Effector memory CD4-positive, alpha-beta T cell (primary cell): ENCODE data around the gene FAM110D.

Experiments used
- DNase-seq, 3 donors: peaks; one replicate each; pipeline ENCODE4 v3.0.0-alpha.2; 2020
- H3K27ac ChIP-seq: 2 replicates; pipeline ENCODE4 v1.7.0; 2013; ENCODE audit warnings: mild to moderate bottlenecking, low read length, moderate library complexity; ENCODE audit not compliant: insufficient read depth, poor library complexity, severe bottlenecking
- H3K27me3 ChIP-seq: replicated peaks from 2 replicates; pipeline ENCODE4 v1.7.0; 2013; ENCODE audit warnings: mild to moderate bottlenecking, low read length; ENCODE audit not compliant: insufficient read depth, control insufficient read depth, poor library complexity, severe bottlenecking
- H3K36me3 ChIP-seq: 2 replicates; pipeline ENCODE4 v1.7.0; 2013; ENCODE audit warnings: mild to moderate bottlenecking, low read length, moderate library complexity; ENCODE audit not compliant: control insufficient read depth, insufficient read depth
- H3K4me1 ChIP-seq: 2 replicates; pipeline ENCODE4 v1.7.0; 2013; ENCODE audit warnings: low read length, mild to moderate bottlenecking; ENCODE audit not compliant: control insufficient read depth, insufficient read depth, poor library complexity, severe bottlenecking
- H3K4me3 ChIP-seq: 2 replicates; pipeline ENCODE4 v1.7.0; 2013; ENCODE audit warnings: low read length, low read depth, mild to moderate bottlenecking; ENCODE audit not compliant: insufficient read depth, poor library complexity, severe bottlenecking
- H3K9me3 ChIP-seq: 2 replicates; pipeline ENCODE4 v1.7.0; 2013; ENCODE audit warnings: mild to moderate bottlenecking, low read length, moderate library complexity; ENCODE audit not compliant: control insufficient read depth

Gene FAM110D

GRCh38 chr1:26121854-26122773 is 36.8 kb upstream of the FAM110D start:
- no peak for DNase-seq
- H3K4me3 ChIP-seq: no peak overlapping the region
- no peaks in the 10 kb centered on the region for H3K27me3 ChIP-seq
- no peaks in the 10 kb centered on the region for H3K9me3 ChIP-seq
- no peak overlapping the region for H3K27ac ChIP-seq
- H3K36me3 ChIP-seq: peaks cover 18% of the 10 kb centered on the region
- H3K4me1 ChIP-seq: peaks cover 9% of the 10 kb centered on the region

GRCh38 chr1:26122988-26123973 is 35.6 kb upstream of the FAM110D start:
- H3K4me1 ChIP-seq: peaks cover 18% of the 10 kb centered on the region
- peak overlapping the region; percentile 5 for H3K27ac ChIP-seq
- no peak for DNase-seq

GRCh38 chr1:26124418-26125331 is 34.2 kb upstream of the FAM110D start:
- Histone ChIP-seq H3K36me3 (peaks cover 7% of the 10 kb centered on the region), H3K4me1 (peaks cover 18% of the 10 kb centered on the region), H3K4me3 (no peak overlapping the region), H3K9me3 (no peaks in the 10 kb centered on the region), H3K27me3 (no peaks in the 10 kb centered on the region), H3K27ac (no peak overlapping the region)
- DNase-seq: no peak

More at GRCh38 chr1:26122988-26123973, 35.6 kb upstream of the FAM110D start:
- Histone ChIP-seq H3K27me3 (no peaks in the 10 kb centered on the region), H3K4me3 (no peak overlapping the region), H3K36me3 (peaks cover 18% of the 10 kb centered on the region), H3K9me3 (no peaks in the 10 kb centered on the region)

- Histone ChIP-seq H3K27ac (peak overlapping the region; percentile 56), H3K4me3 (no peak overlapping the region), H3K27me3 (no peaks in the 10 kb centered on the region), H3K4me1 (peaks cover 18% of the 10 kb centered on the region), H3K9me3 (no peaks in the 10 kb centered on the region), H3K36me3 (no peaks in the 10 kb centered on the region)
- no peak for DNase-seq
Measured at GRCh38 chr1:26125382-26125781, 33.5 kb upstream of the FAM110D start.

- Histone ChIP-seq H3K4me1 (peaks cover 18% of the 10 kb centered on the region), H3K9me3 (no peaks in the 10 kb centered on the region), H3K27me3 (no peaks in the 10 kb centered on the region), H3K27ac (peak overlapping the region; percentile 56), H3K36me3 (no peaks in the 10 kb centered on the region), H3K4me3 (peak overlapping the region; percentile 0)
- no peak for DNase-seq
Measured at GRCh38 chr1:26125946-26126320, 32.9 kb upstream of the FAM110D start.

- Histone ChIP-seq H3K4me1 (peaks cover 18% of the 10 kb centered on the region), H3K27ac (peak overlapping the region; percentile 61), H3K4me3 (peak overlapping the region; percentile 33), H3K27me3 (no peaks in the 10 kb centered on the region), H3K9me3 (no peaks in the 10 kb centered on the region), H3K36me3 (no peaks in the 10 kb centered on the region)
- peak; percentile 31 to 54 (median 54) for DNase-seq
Measured at GRCh38 chr1:26126321-26127084, 32.4 kb upstream of the FAM110D start.

- no peak for DNase-seq
- H3K4me3 ChIP-seq: no peak overlapping the region
- peaks cover 18% of the 10 kb centered on the region for H3K4me1 ChIP-seq
- no peaks in the 10 kb centered on the region for H3K9me3 ChIP-seq
- H3K27ac ChIP-seq: no peak overlapping the region
- H3K27me3 ChIP-seq: no peaks in the 10 kb centered on the region
- no peaks in the 10 kb centered on the region for H3K36me3 ChIP-seq
Measured at GRCh38 chr1:26127235-26128163, 31.4 kb upstream of the FAM110D start.

GRCh38 chr1:26129778-26130177 is 29.1 kb upstream of the FAM110D start:
- no peaks in the 10 kb centered on the region for H3K36me3 ChIP-seq
- H3K4me1 ChIP-seq: peaks cover 15% of the 10 kb centered on the region
- no peaks in the 10 kb centered on the region for H3K9me3 ChIP-seq

More at GRCh38 chr1:26129778-26130177, 29.1 kb upstream of the FAM110D start:
- DNase-seq: no peak
- no peak overlapping the region for H3K4me3 ChIP-seq
- no peak overlapping the region for H3K27ac ChIP-seq
- no peaks in the 10 kb centered on the region for H3K27me3 ChIP-seq
